Activated B cell treated with CpG ODN at 0.5 μM for 24 hours (primary cell): ENCODE results near the gene CDS2. TPM values are rescaled to one million over a fixed set of nuclear protein-coding genes. Genes with fewer than 3 reads are reported as not detected.
A peak's percentile ranks its signal among the peaks of the same experiment; 100 is the strongest.

ENCODE experiments used
- ATAC-seq: fragments of 200-7000 bp; cut with Tn5 transposase; one replicate; pipeline ENCODE4 v1.10.0; 2021; ENCODE audit warnings: low read depth, mild to moderate bottlenecking, moderate library complexity
- CTCF ChIA-PET: fragments of 350-600 bp; sonication (Branson Sonifier 250); formaldehyde crosslinking; loops from one replicate; lab custom pipeline; 2021; ENCODE audit warnings: antibody characterized with exemption; lab: Charles Lee
- POLR2A ChIA-PET: fragments of 350-600 bp; sonication (Branson Sonifier 250); formaldehyde crosslinking; loops from one replicate; lab custom pipeline; 2021; ENCODE audit warnings: antibody characterized with exemption; lab: Charles Lee
- DNase-seq: peaks from one replicate; pipeline ENCODE4 v3.0.0; 2022
- H3K27ac Mint-ChIP-seq: one replicate; pipeline ENCODE4 v1.8.0; 2020; ENCODE audit warnings: mixed read lengths
- H3K27me3 Mint-ChIP-seq: one replicate; pipeline ENCODE4 v1.8.0; 2021; ENCODE audit warnings: mixed read lengths
- H3K36me3 Mint-ChIP-seq: one replicate; pipeline ENCODE4 v1.8.0; 2021; ENCODE audit warnings: low read depth, mixed read lengths
- H3K4me1 Mint-ChIP-seq: one replicate; pipeline ENCODE4 v1.8.0; 2021; ENCODE audit warnings: mixed read lengths
- H3K4me3 Mint-ChIP-seq: one replicate; pipeline ENCODE4 v1.8.0; 2020; ENCODE audit warnings: mild to moderate bottlenecking, mixed read lengths
- H3K9me3 Mint-ChIP-seq: one replicate; pipeline ENCODE4 v1.8.0; 2020; ENCODE audit warnings: mixed read lengths
- intact Hi-C: fragments of 100-400 bp; cut with micrococcal nuclease; formaldehyde crosslinking; loops from one replicate; pipeline ENCODE4 v1.15.1; 2024
- total RNA-seq: library from RNA; stranded (reverse); gene quantifications from 2 replicates; pipeline ENCODE4 v1.2.3, GENCODE V29; 2022
- TF ChIP-seq, protein P1 (sequence below): fragments of 200-600 bp; IDR thresholded peaks from one replicate; pipeline ENCODE4 v1.8.0; 2022; ENCODE audit warnings: antibody characterized with exemption, mild to moderate bottlenecking

Gene CDS2
- total RNA-seq, 1 donor from 2014 or later, result 37.4 TPM

DNA sequence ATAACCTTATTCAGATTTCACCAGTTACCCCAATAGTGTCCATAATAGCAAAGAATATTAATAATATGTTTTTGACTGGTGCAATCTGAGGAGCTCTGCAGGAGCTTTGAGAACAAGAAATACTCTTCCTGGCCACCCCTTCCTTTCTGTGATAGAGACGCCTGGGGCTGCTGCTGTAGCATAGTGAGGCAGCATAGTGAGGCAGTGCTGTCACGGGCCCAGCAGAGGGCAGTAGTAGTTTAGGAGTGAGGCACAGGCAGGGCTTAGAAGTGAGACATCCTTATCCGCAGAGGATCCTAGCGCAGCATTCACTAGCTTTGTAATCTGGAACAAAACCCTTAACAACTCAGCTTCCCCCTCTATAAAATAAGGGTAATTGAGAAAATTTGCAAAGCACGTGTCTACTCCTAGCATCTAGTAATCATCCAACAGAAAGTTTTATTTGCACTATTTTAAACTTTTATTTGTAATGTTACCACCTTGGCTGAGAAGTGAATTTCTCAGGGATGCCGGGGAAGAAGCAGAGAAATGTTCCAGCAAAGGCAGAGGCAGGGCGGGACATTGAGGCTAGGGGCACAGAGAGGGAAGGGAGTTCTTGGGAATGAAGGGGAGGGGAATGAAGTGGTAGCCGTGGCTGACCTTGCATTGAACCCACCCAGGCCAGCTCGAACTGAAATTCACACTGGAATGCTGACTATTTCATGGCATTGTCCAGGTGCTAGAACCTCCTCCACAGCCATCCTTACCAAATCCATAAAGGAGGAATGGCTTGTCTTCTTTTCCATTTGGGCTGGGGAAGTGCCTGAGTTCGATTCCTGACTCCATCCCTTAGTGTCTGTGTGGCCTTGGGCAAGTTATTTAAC, 78.8 kb downstream of the CDS2 start:
- CTCF ChIA-PET, result interaction anchor here (0.7 to 5.5 kb wide), 6 partner anchors 12 to 421 kb away, joined by 3 to 31 read pairs (median 11); no protein-coding TSS in a partner anchor
- Mint-ChIP-seq H3K4me3 (no peak overlapping the region), H3K27me3 (no peaks in the 10 kb centered on the region), H3K4me1 (no peaks in the 10 kb centered on the region), H3K36me3 (peaks cover 10% of the 10 kb centered on the region), H3K9me3 (no peaks in the 10 kb centered on the region), H3K27ac (no peak overlapping the region)
- no peak for DNase-seq
- TF ChIP-seq, protein P1, sequence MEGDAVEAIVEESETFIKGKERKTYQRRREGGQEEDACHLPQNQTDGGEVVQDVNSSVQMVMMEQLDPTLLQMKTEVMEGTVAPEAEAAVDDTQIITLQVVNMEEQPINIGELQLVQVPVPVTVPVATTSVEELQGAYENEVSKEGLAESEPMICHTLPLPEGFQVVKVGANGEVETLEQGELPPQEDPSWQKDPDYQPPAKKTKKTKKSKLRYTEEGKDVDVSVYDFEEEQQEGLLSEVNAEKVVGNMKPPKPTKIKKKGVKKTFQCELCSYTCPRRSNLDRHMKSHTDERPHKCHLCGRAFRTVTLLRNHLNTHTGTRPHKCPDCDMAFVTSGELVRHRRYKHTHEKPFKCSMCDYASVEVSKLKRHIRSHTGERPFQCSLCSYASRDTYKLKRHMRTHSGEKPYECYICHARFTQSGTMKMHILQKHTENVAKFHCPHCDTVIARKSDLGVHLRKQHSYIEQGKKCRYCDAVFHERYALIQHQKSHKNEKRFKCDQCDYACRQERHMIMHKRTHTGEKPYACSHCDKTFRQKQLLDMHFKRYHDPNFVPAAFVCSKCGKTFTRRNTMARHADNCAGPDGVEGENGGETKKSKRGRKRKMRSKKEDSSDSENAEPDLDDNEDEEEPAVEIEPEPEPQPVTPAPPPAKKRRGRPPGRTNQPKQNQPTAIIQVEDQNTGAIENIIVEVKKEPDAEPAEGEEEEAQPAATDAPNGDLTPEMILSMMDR, result peak; percentile 79
- POLR2A ChIA-PET, result no interaction called here
- peak; percentile 97 for ATAC-seq
- intact Hi-C loops, result loop anchor here (1.0 to 5.0 kb wide), 4 partner anchors 18 to 872 kb away; no protein-coding TSS in a partner anchor

DNA sequence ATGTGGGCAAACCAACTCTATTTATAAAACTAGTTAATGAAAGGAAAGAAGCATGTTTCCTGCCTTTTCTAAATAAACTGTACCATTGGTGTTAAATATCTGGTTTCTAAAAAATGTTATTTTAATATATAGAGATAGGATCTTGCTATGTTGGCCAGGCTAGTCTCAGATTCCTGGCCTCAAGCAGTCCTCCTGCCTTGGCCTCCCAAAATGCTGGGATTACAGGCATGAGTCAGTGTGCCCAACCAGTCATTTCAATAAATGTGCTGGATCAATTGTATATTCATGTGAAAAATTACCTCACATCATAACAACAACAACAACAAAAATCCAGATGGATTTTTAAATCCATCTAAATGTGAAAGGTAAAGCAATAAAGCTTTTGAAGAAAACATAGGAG, 80.3 kb downstream of the CDS2 start:
- ATAC-seq (no peak), DNase-seq (no peak)
- Mint-ChIP-seq H3K9me3 (no peaks in the 10 kb centered on the region), H3K27me3 (no peaks in the 10 kb centered on the region), H3K4me1 (no peaks in the 10 kb centered on the region), H3K4me3 (no peak overlapping the region), H3K36me3 (peaks cover 10% of the 10 kb centered on the region), H3K27ac (no peak overlapping the region)
- CTCF ChIA-PET, result interaction anchor here (1.5 to 5.5 kb wide), 2 partner anchors 16 to 242 kb away, joined by 4 to 31 read pairs; no protein-coding TSS in a partner anchor
- intact Hi-C loops, result loop anchor here (5.0 kb wide), 1 partner anchor 600 kb away; no protein-coding TSS in a partner anchor
- TF ChIP-seq, protein P1, result no peak
- POLR2A ChIA-PET, result no interaction called here

DNA sequence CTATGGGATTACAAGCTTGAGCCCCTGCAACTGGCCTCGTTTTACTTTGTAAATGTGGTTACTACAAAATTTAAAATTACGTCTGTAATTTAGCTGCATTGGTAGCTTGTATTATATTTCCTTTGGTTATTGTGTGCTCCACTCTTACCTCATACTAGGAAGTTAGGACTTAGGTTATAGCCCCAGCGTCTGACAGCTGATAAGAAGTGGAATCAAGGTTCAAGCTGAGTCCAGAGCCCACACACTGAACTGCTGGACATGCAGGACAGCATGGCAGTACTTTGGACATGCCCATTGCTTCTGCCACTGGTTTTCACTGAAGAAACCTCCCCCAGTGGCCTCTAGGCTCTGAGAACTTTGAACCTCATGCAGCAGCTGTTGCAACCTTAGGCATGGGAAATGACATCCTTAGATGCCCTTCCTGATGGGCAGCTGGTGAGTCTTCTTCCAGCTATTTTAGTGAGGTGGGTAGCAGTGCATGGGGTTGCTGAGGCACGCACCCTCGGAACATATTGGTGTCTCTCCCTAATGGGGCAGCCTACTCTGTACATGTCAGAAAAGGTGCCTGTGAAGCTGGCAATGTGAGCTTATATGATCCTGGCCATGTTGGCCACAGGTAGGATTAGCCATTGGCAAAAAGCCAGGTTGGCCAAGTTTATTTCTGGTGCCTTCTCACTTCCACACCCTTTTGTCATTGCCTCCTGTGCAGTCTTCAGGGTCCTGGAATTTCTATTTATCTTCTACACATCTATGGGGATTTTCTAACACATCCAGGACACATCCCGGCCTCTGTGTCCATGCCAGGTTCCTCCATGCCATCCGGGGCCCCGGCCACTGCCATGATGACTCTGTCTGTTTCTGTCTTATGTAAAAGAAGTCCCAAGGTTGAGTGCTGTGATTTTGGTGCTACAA, 85.3 kb downstream of the CDS2 start:
- no peaks in the 10 kb centered on the region for H3K9me3 Mint-ChIP-seq
- H3K36me3 Mint-ChIP-seq, result peaks cover 14% of the 10 kb centered on the region
- intact Hi-C loops, result no loop called here
- POLR2A ChIA-PET, result no interaction called here
- H3K4me3 Mint-ChIP-seq, result no peak overlapping the region
- DNase-seq (no peak), ATAC-seq (no peak)
- CTCF ChIA-PET, result interaction anchor here (1.3 kb wide), 1 partner anchor 11 kb away, joined by 8 read pairs; no protein-coding TSS in a partner anchor
- no peaks in the 10 kb centered on the region for H3K4me1 Mint-ChIP-seq
- no peaks in the 10 kb centered on the region for H3K27me3 Mint-ChIP-seq
- no peak overlapping the region for H3K27ac Mint-ChIP-seq
- TF ChIP-seq, protein P1, result no peak

DNA sequence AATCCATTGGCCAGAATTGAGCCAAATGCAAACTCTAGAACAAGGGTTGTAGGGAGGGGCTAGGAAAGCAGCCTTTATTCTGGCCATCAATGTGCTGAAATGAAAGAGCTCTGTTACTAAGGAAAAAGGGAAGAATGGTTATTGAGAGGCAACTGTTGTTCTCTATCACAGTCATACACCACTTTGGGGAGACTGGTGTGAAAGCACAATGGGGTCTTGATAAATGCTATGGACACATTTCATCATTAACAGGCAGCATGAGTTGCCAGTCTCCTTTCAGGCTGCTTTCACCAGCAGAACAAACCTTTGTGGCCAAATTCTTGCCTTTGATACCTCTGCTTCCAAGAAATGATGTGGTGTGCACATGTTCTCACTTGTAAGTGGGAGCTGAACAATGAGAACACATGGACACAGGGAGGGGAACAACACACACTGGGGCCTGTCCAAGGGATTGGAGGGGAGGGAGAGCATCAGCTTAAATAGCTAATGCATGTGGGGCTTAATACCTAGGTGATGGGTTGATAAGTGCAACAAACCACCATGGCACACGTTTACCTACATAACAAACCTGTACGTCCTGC, 86.2 kb downstream of the CDS2 start:
- intact Hi-C loops, result no loop called here
- no peaks in the 10 kb centered on the region for H3K27me3 Mint-ChIP-seq
- ChIA-PET POLR2A (no interaction called here), CTCF (interaction anchor here (1.3 kb wide), 1 partner anchor 10 kb away, joined by 8 read pairs; no protein-coding TSS in a partner anchor)
- no peak overlapping the region for H3K4me3 Mint-ChIP-seq
- no peaks in the 10 kb centered on the region for H3K9me3 Mint-ChIP-seq
- no peak for ATAC-seq
- no peak overlapping the region for H3K27ac Mint-ChIP-seq
- peaks cover 10% of the 10 kb centered on the region for H3K36me3 Mint-ChIP-seq
- TF ChIP-seq, protein P1, result no peak
- H3K4me1 Mint-ChIP-seq, result no peaks in the 10 kb centered on the region
- DNase-seq, result no peak
